NCI-H2227 (cell line): ENCODE results near the gene STRBP.

Experiments used
- DNase-seq: peaks from one replicate; lab custom pipeline; 2025; ENCODE audit not compliant: unreplicated experiment; lab: John Stamatoyannopoulos, UW

STRBP gene

GRCh38 chr9:123072407-123072995 lies 195.9 kb downstream of the STRBP start:
- DNase-seq: no peak
